Hepatocyte (in vitro differentiated cells): ENCODE results near the gene SMPX. TPM values are rescaled to one million over a fixed set of nuclear protein-coding genes. Genes with fewer than 3 reads are reported as not detected.
"Not testable (repeated sequence)": the region's sequence is repeated elsewhere in the genome, so short reads cannot be mapped to it uniquely, and the experiment has no call there.

Source experiments
- DNase-seq: peaks from one replicate; pipeline ENCODE4 v3.0.0-alpha.2; 2016; ENCODE audit warnings: low spot score
- H2AFZ ChIP-seq: fragments of 200-600 bp; sonication (generic); 2 replicates; pipeline ENCODE4 v1.6.0; 2016; ENCODE audit warnings: antibody characterized with exemption, mild to moderate bottlenecking
- H3K27ac ChIP-seq: fragments of 200-600 bp; sonication (generic); 2 replicates; pipeline ENCODE4 v1.5.1; 2016; ENCODE audit warnings: mild to moderate bottlenecking
- H3K27me3 ChIP-seq: fragments of 200-600 bp; sonication (generic); 2 replicates; pipeline ENCODE4 v1.6.1; 2016
- H3K36me3 ChIP-seq: fragments of 200-600 bp; sonication (generic); replicated peaks from 2 replicates; pipeline ENCODE4 v1.5.1; 2016; ENCODE audit warnings: low read depth; ENCODE audit not compliant: insufficient read depth
- H3K4me1 ChIP-seq: fragments of 200-600 bp; sonication (generic); 2 replicates; pipeline ENCODE4 v1.5.1; 2016; ENCODE audit warnings: mild to moderate bottlenecking, moderate library complexity; ENCODE audit not compliant: insufficient read depth
- H3K4me2 ChIP-seq: fragments of 200-600 bp; sonication (generic); 2 replicates; pipeline ENCODE4 v1.6.0; 2016
- H3K4me3 ChIP-seq: fragments of 200-600 bp; sonication (generic); 2 replicates; pipeline ENCODE4 v1.5.1; 2016; ENCODE audit warnings: mild to moderate bottlenecking
- H3K79me2 ChIP-seq: fragments of 200-600 bp; sonication (generic); 2 replicates; pipeline ENCODE4 v1.6.0; 2017; ENCODE audit warnings: mild to moderate bottlenecking
- H3K9me2 ChIP-seq: fragments of 200-600 bp; sonication (generic); replicated peaks from 2 replicates; pipeline ENCODE4 v1.6.0; 2017; ENCODE audit warnings: mild to moderate bottlenecking; ENCODE audit not compliant: insufficient read depth
- H3K9me3 ChIP-seq: fragments of 200-600 bp; sonication (generic); 2 replicates; pipeline ENCODE4 v1.5.1; 2016; ENCODE audit warnings: low read depth, mild to moderate bottlenecking
- H4K20me1 ChIP-seq: fragments of 200-600 bp; sonication (generic); 2 replicates; pipeline ENCODE4 v1.6.0; 2016; ENCODE audit warnings: mild to moderate bottlenecking; ENCODE audit not compliant: insufficient read depth, poor library complexity, severe bottlenecking
- EZH2 ChIP-seq: fragments of 200-600 bp; sonication (generic); IDR thresholded peaks from 2 replicates; pipeline ENCODE4 v1.6.1; 2016; ENCODE audit warnings: antibody characterized with exemption, mild to moderate bottlenecking, borderline replicate concordance
- EZH2phosphoT487 ChIP-seq: fragments of 200-600 bp; sonication (generic); IDR thresholded peaks from one replicate; pipeline ENCODE4 v1.6.1; 2018; ENCODE audit warnings: antibody characterized with exemption, mild to moderate bottlenecking, low read depth, moderate library complexity; ENCODE audit not compliant: unreplicated experiment, severe bottlenecking
- WGBS: methylation state at CpG from one replicate; pipeline ENCODE4 v1.1.6; 2016; ENCODE audit warnings: low lambda C conversion rate; ENCODE audit errors: missing lambda C conversion rate; 5-methylcytosine and 5-hydroxymethylcytosine counted together
- polyA plus RNA-seq: library from polyadenylated mRNA; unstranded; fragments of >200 nt; fragmentation: Nextera tagmentation; extraction: Ambion mirVana; gene quantifications from 2 replicates; pipeline ENCODE4 v1.2.1, GENCODE V29; 2016
- total RNA-seq: library from RNA; depleted of rRNA; stranded (reverse); fragments of >200 nt; gene quantifications from 2 replicates; pipeline ENCODE4 v1.2.3, GENCODE V29; 2014
- TF ChIP-seq, protein P1 (sequence below): fragments of 200-600 bp; sonication (generic); IDR thresholded peaks from 2 replicates; pipeline ENCODE4 v1.5.1; 2016; ENCODE audit warnings: antibody characterized with exemption, mild to moderate bottlenecking; ENCODE audit not compliant: poor library complexity

Gene SMPX
- total and polyA plus RNA-seq, 2 experiments from 2014 or later: 1.4 to 3.0 TPM

DNA sequence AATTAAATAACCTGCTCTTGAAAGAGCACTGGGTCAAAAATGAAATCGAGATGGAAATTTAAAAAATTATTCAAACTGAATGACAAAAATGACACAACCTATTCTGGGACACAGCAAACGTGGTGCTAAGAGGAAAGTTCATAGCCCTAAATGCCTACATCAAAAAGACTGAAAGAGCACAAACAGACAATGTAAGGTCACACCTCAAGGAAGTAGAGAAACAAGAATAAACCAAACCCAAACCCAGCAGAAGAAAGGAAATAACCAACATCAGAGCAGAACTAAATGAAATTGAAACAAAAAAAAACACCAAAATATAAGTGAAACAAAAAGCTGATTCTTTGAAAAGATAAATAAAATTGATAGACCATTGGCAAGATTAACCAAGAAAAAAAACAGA lies 15.1 kb upstream of the SMPX start:
- not testable (repeated sequence) for DNase-seq, H3K36me3 ChIP-seq, H3K9me3 ChIP-seq, H4K20me1 ChIP-seq, H3K4me1 ChIP-seq, H3K9me2 ChIP-seq, H2AFZ ChIP-seq, H3K4me2 ChIP-seq, H3K27ac ChIP-seq, H3K4me3 ChIP-seq, H3K79me2 ChIP-seq, H3K27me3 ChIP-seq
- 56% methylated on average over 2 of the region's 2 CpGs for WGBS

DNA sequence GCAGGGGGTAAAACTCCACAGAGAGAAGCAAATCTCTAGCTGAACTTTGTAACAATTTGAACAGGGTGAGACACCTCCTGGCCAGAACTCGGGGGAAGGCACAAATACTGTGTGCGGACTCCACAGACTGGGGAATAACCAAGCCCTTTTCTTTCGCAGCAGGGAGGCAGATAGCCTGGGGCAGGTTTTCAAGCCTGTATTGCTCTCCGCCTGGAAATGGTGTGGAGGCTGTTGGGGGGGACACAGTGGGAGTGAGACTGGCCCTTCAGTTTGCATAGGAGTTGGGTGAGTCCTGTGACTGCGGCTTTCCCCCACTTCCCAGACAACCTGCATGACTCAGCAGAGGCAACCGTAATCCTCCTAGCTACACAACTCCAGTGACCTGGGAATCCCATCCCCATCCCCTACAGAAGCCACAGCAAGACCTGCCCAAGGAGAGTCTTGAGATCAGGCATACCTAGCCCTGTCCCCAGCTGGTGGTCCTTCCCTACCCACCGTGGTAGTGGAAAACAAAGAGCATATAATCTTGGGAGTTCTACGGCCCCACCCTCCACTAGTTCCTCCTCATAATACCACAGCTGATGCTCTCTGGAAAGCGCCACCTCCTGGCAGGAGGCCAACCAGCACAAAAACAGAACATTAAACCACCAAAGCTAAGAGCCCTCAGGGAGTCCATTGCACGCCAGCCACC lies 12.9 kb upstream of the SMPX start:
- Histone ChIP-seq H3K36me3 (no peaks in the 10 kb centered on the region), H3K9me2 (no peaks in the 10 kb centered on the region), H3K79me2 (no peaks in the 10 kb centered on the region), H2AFZ (no peak overlapping the region), H3K27me3 (no peaks in the 10 kb centered on the region), H3K4me3 (no peak overlapping the region), H3K4me2 (peak overlapping the region; percentile 20), H3K27ac (peak overlapping the region; percentile 83), H3K4me1 (no peaks in the 10 kb centered on the region), H4K20me1 (no peaks in the 10 kb centered on the region), H3K9me3 (no peaks in the 10 kb centered on the region)
- TF ChIP-seq EZH2phosphoT487 (no peak), EZH2 (no peak)
- TF ChIP-seq, protein P1, sequence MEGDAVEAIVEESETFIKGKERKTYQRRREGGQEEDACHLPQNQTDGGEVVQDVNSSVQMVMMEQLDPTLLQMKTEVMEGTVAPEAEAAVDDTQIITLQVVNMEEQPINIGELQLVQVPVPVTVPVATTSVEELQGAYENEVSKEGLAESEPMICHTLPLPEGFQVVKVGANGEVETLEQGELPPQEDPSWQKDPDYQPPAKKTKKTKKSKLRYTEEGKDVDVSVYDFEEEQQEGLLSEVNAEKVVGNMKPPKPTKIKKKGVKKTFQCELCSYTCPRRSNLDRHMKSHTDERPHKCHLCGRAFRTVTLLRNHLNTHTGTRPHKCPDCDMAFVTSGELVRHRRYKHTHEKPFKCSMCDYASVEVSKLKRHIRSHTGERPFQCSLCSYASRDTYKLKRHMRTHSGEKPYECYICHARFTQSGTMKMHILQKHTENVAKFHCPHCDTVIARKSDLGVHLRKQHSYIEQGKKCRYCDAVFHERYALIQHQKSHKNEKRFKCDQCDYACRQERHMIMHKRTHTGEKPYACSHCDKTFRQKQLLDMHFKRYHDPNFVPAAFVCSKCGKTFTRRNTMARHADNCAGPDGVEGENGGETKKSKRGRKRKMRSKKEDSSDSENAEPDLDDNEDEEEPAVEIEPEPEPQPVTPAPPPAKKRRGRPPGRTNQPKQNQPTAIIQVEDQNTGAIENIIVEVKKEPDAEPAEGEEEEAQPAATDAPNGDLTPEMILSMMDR: peak; percentile 8
- 66% methylated on average over 10 of the region's 10 CpGs for WGBS
- peak; percentile 14 for DNase-seq

DNA sequence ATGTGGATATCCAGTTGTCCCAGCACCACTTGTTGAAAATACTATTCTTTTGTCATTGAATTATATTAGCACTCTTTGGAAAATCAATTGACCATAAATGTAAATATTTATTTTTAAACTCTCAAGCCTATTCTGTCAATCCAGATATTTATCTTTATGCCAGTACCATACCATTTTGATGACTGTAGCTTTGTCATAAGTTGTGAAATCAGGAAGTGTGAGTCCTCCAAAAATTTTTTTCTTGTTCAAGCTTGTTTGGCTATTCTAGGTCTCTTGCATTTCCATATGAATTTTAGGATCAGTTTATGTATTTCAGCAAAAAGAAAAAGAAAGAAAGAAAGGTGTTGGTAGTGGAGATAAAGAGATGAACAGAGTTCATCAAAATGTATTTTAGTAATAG lies 8.2 kb upstream of the SMPX start:
- H3K9me3 ChIP-seq: no peaks in the 10 kb centered on the region
- no peak overlapping the region for H3K4me2 ChIP-seq
- H3K36me3 ChIP-seq: no peaks in the 10 kb centered on the region
- no peaks in the 10 kb centered on the region for H3K4me1 ChIP-seq
- no peak for DNase-seq
- TF ChIP-seq EZH2: no peak
- TF ChIP-seq, protein P1: no peak
- no peak for TF ChIP-seq EZH2phosphoT487
- H3K4me3 ChIP-seq: no peak overlapping the region
- no peaks in the 10 kb centered on the region for H3K27me3 ChIP-seq
- no peaks in the 10 kb centered on the region for H3K79me2 ChIP-seq
- no peaks in the 10 kb centered on the region for H4K20me1 ChIP-seq
- H3K27ac ChIP-seq: no peak overlapping the region
- no peaks in the 10 kb centered on the region for H3K9me2 ChIP-seq
- H2AFZ ChIP-seq: no peak overlapping the region

DNA sequence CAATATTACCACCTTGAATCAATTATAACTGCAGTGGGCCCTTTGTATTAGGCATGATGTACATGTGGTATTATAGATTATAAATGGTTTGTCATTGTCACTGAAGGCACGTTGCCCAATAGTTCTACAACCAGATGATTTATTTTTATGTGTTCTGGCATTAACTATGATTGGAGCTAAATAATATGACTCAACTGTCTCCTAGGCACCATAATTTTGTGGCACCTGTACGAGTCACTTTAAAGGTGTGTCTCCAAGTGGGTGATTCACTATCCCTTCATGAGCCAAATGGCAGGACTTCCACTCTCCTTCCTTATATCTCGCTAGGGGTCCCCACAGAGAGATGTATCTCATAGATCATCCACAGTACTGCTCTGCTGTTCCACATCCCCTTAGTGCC lies 6.1 kb upstream of the SMPX start:
- Histone ChIP-seq H3K9me3 (no peaks in the 10 kb centered on the region), H2AFZ (no peak overlapping the region), H3K79me2 (no peaks in the 10 kb centered on the region), H3K4me2 (no peak overlapping the region), H3K4me1 (no peaks in the 10 kb centered on the region), H3K9me2 (no peaks in the 10 kb centered on the region), H3K27me3 (no peaks in the 10 kb centered on the region), H3K27ac (no peak overlapping the region), H3K4me3 (no peak overlapping the region), H4K20me1 (no peaks in the 10 kb centered on the region), H3K36me3 (no peaks in the 10 kb centered on the region)
- TF ChIP-seq EZH2phosphoT487 (no peak), EZH2 (no peak)
- TF ChIP-seq, protein P1: no peak
- WGBS: 65% methylated on average over 3 of the region's 3 CpGs
- DNase-seq: no peak
